H54 (cell line): ENCODE results near the gene GRID1.

Experiments
- DNase-seq: peaks from one replicate; pipeline ENCODE4 v3.0.0; 2011; ENCODE audit warnings: low spot score, mixed read lengths; ENCODE audit not compliant: insufficient read length
- FAIRE-seq: peaks from 3 replicates; lab custom pipeline; 2011; peaks lifted over from hg19 to GRCh38; lab: Jason Lieb, UNC
- POLR2A ChIP-seq: IDR thresholded peaks from 2 replicates; pipeline ENCODE4 v1.6.1; 2011; ENCODE audit warnings: low read depth, mild to moderate bottlenecking, low read length

The GRID1 gene

GRCh38 chr10:86221442-86222335 lies 144.9 kb downstream of the GRID1 start:
- no peak for FAIRE-seq
- TF ChIP-seq POLR2A = no peak
- DNase-seq = no peak

DNA sequence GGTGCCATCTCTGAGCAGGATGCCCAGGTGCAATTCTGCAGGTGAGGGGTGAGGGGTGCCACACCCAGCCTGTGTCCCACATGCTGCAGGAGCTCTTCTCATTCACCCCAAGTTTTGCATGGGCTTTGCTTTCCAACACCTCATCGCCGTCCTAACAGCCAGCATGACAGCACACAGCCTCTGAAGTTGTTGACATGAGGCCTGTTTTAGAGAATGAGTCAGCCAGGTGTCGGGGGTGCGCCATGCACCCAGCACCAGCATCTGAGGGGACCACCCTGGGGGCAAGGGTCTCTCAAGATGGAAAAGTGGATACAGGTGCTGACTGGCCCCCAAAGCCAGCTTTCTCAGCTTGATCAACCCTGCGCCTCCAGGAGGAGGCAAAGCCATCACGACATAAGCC lies 146.0 kb downstream of the GRID1 start:
- DNase-seq (no peak), FAIRE-seq (no peak)
- TF ChIP-seq POLR2A = no peak

DNA sequence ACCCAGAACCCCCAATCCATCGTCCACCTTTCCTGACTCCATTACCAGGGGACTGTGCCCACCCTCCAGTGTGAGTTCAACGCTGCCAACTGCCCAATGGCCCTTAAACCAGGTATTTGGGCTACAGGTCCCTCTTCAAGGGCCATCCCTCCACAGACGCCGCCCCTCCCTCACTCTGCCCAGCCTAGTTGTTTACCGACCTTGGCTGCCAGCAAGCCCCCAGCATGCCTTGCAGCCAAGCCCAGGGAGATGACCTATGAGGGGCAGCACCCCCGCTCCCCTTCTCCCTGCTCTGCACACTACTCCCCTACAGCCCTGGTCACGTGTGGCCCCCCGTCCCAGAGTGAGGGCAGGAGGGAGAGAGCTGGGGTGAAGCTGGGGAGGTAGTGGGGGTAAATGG lies 147.3 kb downstream of the GRID1 start:
- no peak for TF ChIP-seq POLR2A
- no peak for FAIRE-seq
- no peak for DNase-seq

DNA sequence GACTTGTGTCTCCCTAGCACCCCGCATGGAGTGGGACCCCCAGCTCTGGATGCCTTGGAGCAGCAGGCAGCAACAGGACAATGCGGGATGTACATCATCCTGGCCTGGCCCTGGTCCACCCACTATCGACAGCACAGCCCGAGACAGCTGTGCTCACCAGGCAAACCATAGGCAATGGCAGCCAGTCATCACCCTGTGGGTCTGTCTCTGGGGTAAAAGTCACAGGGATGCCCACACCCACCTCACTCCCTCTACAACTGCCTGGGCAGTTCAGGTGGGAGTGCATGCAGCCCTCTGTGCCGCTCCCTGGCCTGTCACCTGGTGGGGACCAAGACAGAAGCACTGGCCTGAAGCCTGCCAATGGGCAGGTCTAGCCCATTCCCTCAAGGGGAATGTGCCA lies 147.8 kb downstream of the GRID1 start:
- no peak for TF ChIP-seq POLR2A
- FAIRE-seq (no peak), DNase-seq (no peak)

DNA sequence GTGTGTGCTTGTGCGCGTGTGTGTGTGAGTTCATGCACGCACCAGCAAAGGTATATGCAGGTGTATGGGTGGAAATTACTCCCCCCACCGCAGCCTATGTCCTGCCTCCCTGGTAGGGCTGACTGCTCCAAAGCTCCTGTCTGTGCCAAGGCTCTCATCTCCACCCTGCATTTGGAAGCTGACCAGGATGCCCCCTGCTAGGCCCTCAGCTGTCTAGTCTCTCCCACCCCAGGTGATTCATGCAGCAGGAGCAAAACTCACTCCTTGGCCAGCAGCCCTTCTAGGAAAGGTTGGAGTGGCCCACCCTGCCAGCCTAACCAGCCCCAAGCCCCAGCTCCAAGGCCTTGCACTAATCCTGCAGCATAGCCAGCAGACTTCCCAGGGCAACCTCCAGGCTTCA lies 148.4 kb downstream of the GRID1 start:
- no peak for FAIRE-seq
- no peak for TF ChIP-seq POLR2A
- DNase-seq = no peak

DNA sequence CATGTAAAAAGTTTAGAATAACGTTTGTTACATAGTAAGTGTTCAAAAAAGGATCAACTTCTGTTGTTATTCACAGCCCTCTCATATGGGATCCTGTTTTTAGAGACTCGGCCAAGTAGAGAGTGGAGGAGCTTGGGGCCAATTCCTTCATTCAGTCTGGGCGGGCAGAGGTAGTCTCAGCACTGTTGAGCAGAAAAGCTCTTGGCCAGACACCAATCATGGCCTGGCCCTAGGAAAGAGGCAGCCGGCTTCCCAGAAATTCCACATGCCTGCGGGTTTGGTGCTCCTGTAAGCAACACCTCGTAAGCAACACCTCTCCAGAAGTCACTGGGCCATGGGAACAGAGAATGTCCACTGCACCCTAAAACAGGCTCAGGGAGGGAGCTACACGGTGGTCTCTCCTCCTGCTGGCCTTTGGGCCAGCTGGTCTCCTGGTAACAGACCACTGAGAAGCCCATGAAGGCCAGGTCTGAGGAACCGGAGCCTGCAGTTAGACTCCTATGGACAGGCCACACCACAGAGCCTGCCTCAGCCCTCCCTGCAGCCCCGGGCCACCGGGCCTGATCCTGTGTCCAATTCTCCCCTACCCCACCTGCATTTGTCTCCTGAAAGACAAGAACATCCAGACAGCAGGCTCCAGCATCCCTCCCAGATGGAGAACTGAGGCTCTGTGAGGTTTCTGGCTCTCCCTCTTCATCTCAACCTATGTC lies 149.1 kb downstream of the GRID1 start:
- no peak for FAIRE-seq
- TF ChIP-seq POLR2A = no peak
- DNase-seq = no peak

GRCh38 chr10:86216886-86217285 lies 149.7 kb downstream of the GRID1 start:
- no peak for TF ChIP-seq POLR2A
- FAIRE-seq = no peak
- DNase-seq = no peak

DNA sequence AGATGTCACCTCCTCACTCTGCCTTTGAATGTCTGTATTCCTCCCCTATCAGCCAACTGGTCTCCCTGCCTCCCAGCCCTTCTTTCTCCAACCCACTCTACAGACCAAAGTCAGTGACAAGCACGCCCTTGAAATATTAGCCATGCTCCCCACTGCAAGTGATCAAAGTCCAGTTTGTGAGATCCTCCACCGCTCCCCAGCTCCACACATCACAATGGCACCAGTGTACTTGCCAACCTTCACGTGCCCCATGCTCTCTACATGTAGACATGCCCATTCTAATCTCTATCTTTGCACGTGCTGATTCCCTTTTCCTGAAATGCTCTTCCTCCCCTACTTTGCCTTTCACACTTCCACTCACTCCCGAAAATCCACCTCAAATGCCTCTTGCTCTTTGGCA lies 150.9 kb downstream of the GRID1 start:
- DNase-seq (no peak), FAIRE-seq (no peak)

GRCh38 chr10:86215046-86215445 lies 151.5 kb downstream of the GRID1 start:
- FAIRE-seq = no peak
- TF ChIP-seq POLR2A = no peak
- DNase-seq = no peak

More for the DNA sequence above, 150.9 kb downstream of the GRID1 start:
- TF ChIP-seq POLR2A = no peak

DNA sequence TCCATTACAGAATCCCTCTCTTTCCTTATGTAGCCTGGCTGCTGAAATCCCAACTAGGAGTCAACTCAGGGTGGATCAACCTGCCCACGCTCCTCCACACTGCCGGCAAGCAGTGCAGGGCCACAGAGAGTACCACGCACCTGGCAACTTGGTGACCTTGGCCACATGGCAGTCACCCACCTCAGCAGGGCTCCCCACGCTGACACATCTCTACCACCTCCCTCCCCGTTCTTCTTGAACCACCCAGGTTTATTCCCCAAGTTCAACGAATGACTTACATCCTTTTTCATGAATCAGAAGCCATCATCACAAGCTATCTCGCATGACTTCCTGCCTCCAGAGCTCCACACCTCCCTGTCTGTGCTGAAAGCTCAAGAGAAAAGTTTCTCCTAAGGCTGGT lies 153.4 kb downstream of the GRID1 start:
- DNase-seq = no peak
- TF ChIP-seq POLR2A = no peak
- FAIRE-seq = no peak

GRCh38 chr10:86212391-86212700 lies 154.2 kb downstream of the GRID1 start:
- no peak for DNase-seq
- no peak for TF ChIP-seq POLR2A
- no peak for FAIRE-seq

DNA sequence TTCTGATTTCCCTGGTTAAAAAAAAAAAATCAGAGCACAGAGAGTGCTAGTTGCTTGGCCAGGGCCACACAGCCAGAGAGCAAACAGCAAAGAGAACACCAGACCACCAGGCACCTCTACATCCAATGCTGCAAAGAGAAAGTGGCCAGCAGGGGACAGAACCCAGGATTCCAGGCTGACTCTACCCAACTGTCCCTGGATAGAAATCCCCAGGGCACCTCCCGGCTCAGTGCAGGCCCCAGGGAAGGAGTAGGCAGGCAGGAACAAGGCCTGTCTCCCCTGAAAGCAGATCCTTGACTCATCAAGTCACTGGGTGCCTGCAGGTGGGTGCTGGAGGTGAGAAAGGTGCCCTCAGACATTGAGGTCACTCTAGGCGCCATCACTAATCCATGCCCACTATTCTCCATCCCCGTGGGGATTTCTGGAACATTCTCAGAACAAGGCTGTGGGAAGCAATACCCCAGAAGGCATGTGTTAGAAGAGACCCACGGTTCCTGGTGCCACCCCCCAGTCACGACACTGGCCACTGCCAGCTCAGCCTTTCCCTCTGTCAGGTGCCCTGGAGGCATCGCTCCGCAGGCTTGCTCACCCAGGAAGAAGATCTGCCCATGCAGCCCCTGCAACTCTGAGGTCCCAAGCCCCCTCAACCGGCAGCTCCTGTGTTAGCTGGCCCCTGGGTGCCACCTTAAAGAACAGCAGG lies 154.8 kb downstream of the GRID1 start:
- DNase-seq (no peak), FAIRE-seq (no peak)
- no peak for TF ChIP-seq POLR2A

GRCh38 chr10:86210416-86210815 lies 156.2 kb downstream of the GRID1 start:
- DNase-seq = no peak
- FAIRE-seq = no peak
- TF ChIP-seq POLR2A = no peak

- FAIRE-seq = no peak
- no peak for DNase-seq
- TF ChIP-seq POLR2A = no peak
Measured at GRCh38 chr10:86209726-86210125, 156.9 kb downstream of the GRID1 start.

DNA sequence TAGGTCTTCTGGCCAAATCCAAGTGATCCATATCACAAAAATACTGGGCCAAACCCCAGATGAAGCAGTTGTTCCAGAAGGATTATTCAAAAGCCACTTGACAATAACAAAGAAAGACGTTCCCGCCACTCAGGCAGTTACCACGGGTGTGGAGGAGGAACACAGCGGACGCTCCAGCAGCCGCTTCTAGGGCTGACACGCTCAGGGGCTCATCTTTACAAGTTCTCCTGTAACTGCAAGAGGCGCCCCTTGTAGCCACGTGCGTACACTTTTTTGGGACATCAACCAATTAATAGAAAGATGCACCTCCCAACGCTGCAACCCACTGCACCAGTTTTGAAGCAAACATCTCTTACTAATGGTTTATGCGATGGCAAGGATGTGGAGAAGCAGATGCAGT lies 159.4 kb downstream of the GRID1 start:
- no peak for FAIRE-seq
- no peak for DNase-seq
- no peak for TF ChIP-seq POLR2A
